ENCODE data around the gene SLC15A2. TPM values are rescaled to one million over a fixed set of nuclear protein-coding genes. Genes with fewer than 3 reads are reported as not detected.

The SLC15A2 gene
- total RNA-seq, 1 experiment from 2014 or later: 2.4 TPM

DNA sequence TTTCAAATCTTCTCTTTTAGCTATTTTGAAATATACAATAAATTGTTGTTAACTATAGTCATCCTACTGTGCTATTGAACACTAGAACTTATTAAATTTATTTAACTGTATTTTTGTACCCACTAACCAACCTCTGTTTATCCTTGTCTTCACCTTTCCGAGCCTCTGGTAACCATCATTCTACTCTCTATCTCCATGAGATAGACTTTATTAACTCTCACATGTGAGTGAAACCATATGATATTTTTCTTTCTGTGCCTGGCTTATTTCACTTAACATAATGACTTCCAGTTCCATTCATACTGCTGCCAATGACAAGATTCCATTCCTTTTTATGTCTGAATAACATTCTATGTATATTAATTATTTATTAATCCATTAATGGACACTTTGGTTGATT is 15.8 kb upstream of the SLC15A2 start:
- H3K9me3 ChIP-seq (ENCODE audit: control insufficient read depth, low read depth, low read length): no peaks in the 10 kb centered on the region
- no peak overlapping the region for H3K23ac ChIP-seq (ENCODE audit: insufficient read length, low read depth, low read length)
- H3K27me3 Mint-ChIP-seq (ENCODE audit: low read depth): no peaks in the 10 kb centered on the region
- H3K79me2 ChIP-seq (ENCODE audit: insufficient read depth, low read length): no peaks in the 10 kb centered on the region
- H4K91ac ChIP-seq (ENCODE audit: insufficient read length, low read depth, low read length): no peak overlapping the region
- no peak overlapping the region for H3K9ac ChIP-seq (ENCODE audit: extremely low read depth, insufficient read length, low read length)
- H3K14ac ChIP-seq (ENCODE audit: insufficient read depth, low read length): no peak overlapping the region
- no peak overlapping the region for H4K8ac ChIP-seq (replicated peaks; ENCODE audit: insufficient read length, low read depth, low read length)
- no peak overlapping the region for H2BK5ac ChIP-seq (ENCODE audit: insufficient read length, low read length)
- TF ChIP-seq, protein P1, sequence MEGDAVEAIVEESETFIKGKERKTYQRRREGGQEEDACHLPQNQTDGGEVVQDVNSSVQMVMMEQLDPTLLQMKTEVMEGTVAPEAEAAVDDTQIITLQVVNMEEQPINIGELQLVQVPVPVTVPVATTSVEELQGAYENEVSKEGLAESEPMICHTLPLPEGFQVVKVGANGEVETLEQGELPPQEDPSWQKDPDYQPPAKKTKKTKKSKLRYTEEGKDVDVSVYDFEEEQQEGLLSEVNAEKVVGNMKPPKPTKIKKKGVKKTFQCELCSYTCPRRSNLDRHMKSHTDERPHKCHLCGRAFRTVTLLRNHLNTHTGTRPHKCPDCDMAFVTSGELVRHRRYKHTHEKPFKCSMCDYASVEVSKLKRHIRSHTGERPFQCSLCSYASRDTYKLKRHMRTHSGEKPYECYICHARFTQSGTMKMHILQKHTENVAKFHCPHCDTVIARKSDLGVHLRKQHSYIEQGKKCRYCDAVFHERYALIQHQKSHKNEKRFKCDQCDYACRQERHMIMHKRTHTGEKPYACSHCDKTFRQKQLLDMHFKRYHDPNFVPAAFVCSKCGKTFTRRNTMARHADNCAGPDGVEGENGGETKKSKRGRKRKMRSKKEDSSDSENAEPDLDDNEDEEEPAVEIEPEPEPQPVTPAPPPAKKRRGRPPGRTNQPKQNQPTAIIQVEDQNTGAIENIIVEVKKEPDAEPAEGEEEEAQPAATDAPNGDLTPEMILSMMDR (conservative IDR thresholded peaks at IDR 0.05): no peak
- H4K5ac ChIP-seq (ENCODE audit: insufficient read length, low read depth, low read length): no peak overlapping the region
- no peaks in the 10 kb centered on the region for H3K23me2 ChIP-seq (ENCODE audit: insufficient read length, low read depth, low read length, poor library complexity, severe bottlenecking)
- WGBS (ENCODE audit: extremely low coverage, insufficient read length, low lambda C conversion rate): no CpG with 5 or more reads among the region's 1 CpG
- no peak overlapping the region for H3K4me3 Mint-ChIP-seq
- no peak overlapping the region for H2AFZ ChIP-seq (ENCODE audit: low read length)
- no peak overlapping the region for H2BK20ac ChIP-seq (ENCODE audit: low read depth, low read length, poor library complexity, severe bottlenecking)
- H2AK5ac ChIP-seq (ENCODE audit: insufficient read length, low read length): no peak overlapping the region
- no peak overlapping the region for H2BK15ac ChIP-seq (ENCODE audit: low read depth, low read length)
- H3T11ph ChIP-seq (ENCODE audit: low read length): no peak overlapping the region
- no peak overlapping the region for H2BK12ac ChIP-seq (ENCODE audit: insufficient read length, low read depth, low read length)
- H3K18ac ChIP-seq (ENCODE audit: insufficient read length, low read depth, low read length): no peak overlapping the region
- H2BK120ac ChIP-seq (ENCODE audit: low read depth, low read length, poor library complexity, severe bottlenecking): no peak overlapping the region
- H3K4me1 ChIP-seq (ENCODE audit: insufficient read depth, low read length): no peaks in the 10 kb centered on the region
- no peak overlapping the region for H3K27ac ChIP-seq (ENCODE audit: insufficient read length, low read depth, low read length)
- no peak overlapping the region for H3K27ac Mint-ChIP-seq
- no peaks in the 10 kb centered on the region for H3K9me3 Mint-ChIP-seq
- DNase-seq: no peak
- H3K56ac ChIP-seq (ENCODE audit: insufficient read length, low read depth, low read length): no peak overlapping the region
- no peak overlapping the region for H3K4ac ChIP-seq (ENCODE audit: low read depth, low read length)
- no peaks in the 10 kb centered on the region for H3K79me1 ChIP-seq (ENCODE audit: insufficient read depth, low read depth, low read length, poor library complexity, severe bottlenecking)
- H3K4me1 Mint-ChIP-seq: peaks cover 12 to 16% of the 10 kb centered on the region in 2 experiments
- H4K20me1 ChIP-seq (ENCODE audit: control insufficient read depth, insufficient read depth, insufficient read length): no peaks in the 10 kb centered on the region
- H3K4me2 ChIP-seq (ENCODE audit: insufficient read depth, insufficient read length, low read length): no peak overlapping the region
- H3K27me3 ChIP-seq (ENCODE audit: insufficient read depth, low read length): no peaks in the 10 kb centered on the region
- H3K36me3 Mint-ChIP-seq (ENCODE audit: insufficient read depth in 1 of 3, low read depth in 3 of 3): no peaks in the 10 kb centered on the region

Measured in H9 (cell line).